Tibial artery (tissue), 4 donors: ENCODE data around the gene CENPQ.

Source experiments
- DNase-seq, 2 donors: peaks; one replicate each; pipeline ENCODE4 v3.0.0-alpha.2; 2019
- H3K27ac ChIP-seq, 2 donors: fragments of 200-600 bp; sonication (generic) in 1 of 2; 1 replicate in 1 of 2; 2 replicates in 1 of 2; pipeline ENCODE4 v1.5.1; 2018 to 2019; ENCODE audit warnings: mild to moderate bottlenecking in 1 of 2
- H3K27me3 ChIP-seq, 2 donors: fragments of 200-600 bp; sonication (generic) in 1 of 2; one replicate each; pipeline versions ENCODE4 v1.5.1 to v1.6.0; 2016 to 2019
- H3K36me3 ChIP-seq, 3 donors: fragments of 200-600 bp; sonication (generic) in 2 of 3; one replicate each; pipeline ENCODE4 v1.5.1; 2016 to 2019; ENCODE audit warnings: mild to moderate bottlenecking in 2 of 3
- H3K4me1 ChIP-seq, 4 donors: fragments of 200-600 bp; sonication (generic) in 2 of 4; 1 replicate in 3 of 4; 2 replicates in 1 of 4; pipeline ENCODE4 v1.5.1; 2016 to 2019
- H3K4me3 ChIP-seq, 2 donors: fragments of 200-600 bp; sonication (generic) in 1 of 2; 1 replicate in 1 of 2; 2 replicates in 1 of 2; pipeline ENCODE4 v1.5.1; 2018 to 2019; ENCODE audit warnings: mild to moderate bottlenecking in 2 of 2
- H3K9me3 ChIP-seq, 3 donors: fragments of 200-600 bp; sonication (generic) in 1 of 3; one replicate each; pipeline ENCODE4 v1.5.1; 2016 to 2019
- intact Hi-C: fragments of 100-400 bp; cut with DNase I; formaldehyde crosslinking; loops from one replicate; pipeline ENCODE4 v1.15.0; 2023; ENCODE audit warnings: low total_unique reads
- TF ChIP-seq, protein P1 (sequence below), 2 experiments: fragments of 200-600 bp in 1 of 2; fragments of 450-650 bp in 1 of 2; IDR thresholded peaks; one replicate each; pipeline ENCODE4 v1.5.1; 2017 to 2019; ENCODE audit warnings: antibody characterized with exemption in 2 of 2, mild to moderate bottlenecking in 1 of 2, moderate library complexity in 1 of 2

CENPQ gene

GRCh38 chr6:49517919-49518318 lies 54.7 kb downstream of the CENPQ start:
- no peak for DNase-seq
- TF ChIP-seq, protein P1, sequence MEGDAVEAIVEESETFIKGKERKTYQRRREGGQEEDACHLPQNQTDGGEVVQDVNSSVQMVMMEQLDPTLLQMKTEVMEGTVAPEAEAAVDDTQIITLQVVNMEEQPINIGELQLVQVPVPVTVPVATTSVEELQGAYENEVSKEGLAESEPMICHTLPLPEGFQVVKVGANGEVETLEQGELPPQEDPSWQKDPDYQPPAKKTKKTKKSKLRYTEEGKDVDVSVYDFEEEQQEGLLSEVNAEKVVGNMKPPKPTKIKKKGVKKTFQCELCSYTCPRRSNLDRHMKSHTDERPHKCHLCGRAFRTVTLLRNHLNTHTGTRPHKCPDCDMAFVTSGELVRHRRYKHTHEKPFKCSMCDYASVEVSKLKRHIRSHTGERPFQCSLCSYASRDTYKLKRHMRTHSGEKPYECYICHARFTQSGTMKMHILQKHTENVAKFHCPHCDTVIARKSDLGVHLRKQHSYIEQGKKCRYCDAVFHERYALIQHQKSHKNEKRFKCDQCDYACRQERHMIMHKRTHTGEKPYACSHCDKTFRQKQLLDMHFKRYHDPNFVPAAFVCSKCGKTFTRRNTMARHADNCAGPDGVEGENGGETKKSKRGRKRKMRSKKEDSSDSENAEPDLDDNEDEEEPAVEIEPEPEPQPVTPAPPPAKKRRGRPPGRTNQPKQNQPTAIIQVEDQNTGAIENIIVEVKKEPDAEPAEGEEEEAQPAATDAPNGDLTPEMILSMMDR (IDR thresholded peaks at IDR 0.05), result no peak

GRCh38 chr6:49519660-49520059 lies 56.5 kb downstream of the CENPQ start:
- no peaks in the 10 kb centered on the region for H3K9me3 ChIP-seq
- no peak overlapping the region for H3K4me3 ChIP-seq
- no peak overlapping the region for H3K27ac ChIP-seq
- no peaks in the 10 kb centered on the region for H3K4me1 ChIP-seq
- H3K36me3 ChIP-seq, result no peaks in the 10 kb centered on the region
- no peak for DNase-seq
- TF ChIP-seq, protein P1 (IDR thresholded peaks at IDR 0.05), result no peak
- H3K27me3 ChIP-seq, result no peaks in the 10 kb centered on the region
- intact Hi-C loops, result no loop called here

More at GRCh38 chr6:49517919-49518318, 54.7 kb downstream of the CENPQ start:
- Histone ChIP-seq H3K9me3 (no peaks in the 10 kb centered on the region), H3K4me3 (no peak overlapping the region), H3K4me1 (no peaks in the 10 kb centered on the region), H3K36me3 (no peaks in the 10 kb centered on the region), H3K27ac (no peak overlapping the region), H3K27me3 (no peaks in the 10 kb centered on the region)
- intact Hi-C loops, result no loop called here

- Histone ChIP-seq H3K4me3 (no peak overlapping the region), H3K9me3 (no peaks in the 10 kb centered on the region), H3K36me3 (no peaks in the 10 kb centered on the region), H3K27me3 (no peaks in the 10 kb centered on the region), H3K4me1 (no peaks in the 10 kb centered on the region), H3K27ac (no peak overlapping the region)
- TF ChIP-seq, protein P1 (IDR thresholded peaks at IDR 0.05), result no peak
- intact Hi-C loops, result no loop called here
- no peak for DNase-seq
Measured at GRCh38 chr6:49522710-49523593, 59.8 kb downstream of the CENPQ start.

GRCh38 chr6:49523901-49524300 lies 60.7 kb downstream of the CENPQ start:
- Histone ChIP-seq H3K9me3 (no peaks in the 10 kb centered on the region), H3K36me3 (no peaks in the 10 kb centered on the region), H3K4me1 (no peaks in the 10 kb centered on the region), H3K4me3 (no peak overlapping the region), H3K27ac (no peak overlapping the region), H3K27me3 (no peaks in the 10 kb centered on the region)
- intact Hi-C loops, result no loop called here
- TF ChIP-seq, protein P1 (IDR thresholded peaks at IDR 0.05), result no peak
- no peak for DNase-seq

GRCh38 chr6:49524541-49524940 lies 61.4 kb downstream of the CENPQ start:
- intact Hi-C loops, result no loop called here
- no peaks in the 10 kb centered on the region for H3K27me3 ChIP-seq

More at GRCh38 chr6:49524541-49524940, 61.4 kb downstream of the CENPQ start:
- TF ChIP-seq, protein P1 (IDR thresholded peaks at IDR 0.05), result no peak
- Histone ChIP-seq H3K4me3 (no peak overlapping the region), H3K27ac (no peak overlapping the region), H3K4me1 (no peaks in the 10 kb centered on the region), H3K36me3 (no peaks in the 10 kb centered on the region), H3K9me3 (no peaks in the 10 kb centered on the region)
- DNase-seq, result no peak
